Hippocampal formation (tissue), 2 donors: ENCODE measurements around the gene SLC16A5.
A peak's percentile ranks its signal among the peaks of the same experiment; 100 is the strongest.
"Not testable (repeated sequence)": the region's sequence is repeated elsewhere in the genome, so short reads cannot be mapped to it uniquely, and the experiment has no call there.

Experiments
- DNase-seq, 2 donors: peaks; one replicate each; lab custom pipeline; 2025; lab: John Stamatoyannopoulos, UW

Gene SLC16A5

GRCh38 chr17:75087558-75088453 lies at the start of gene SLC16A5:
Gene SLC16A5 (plus strand): TSS chr17:75087954. CDS start chr17:75093637, 5,683 bp downstream.
- DNase-seq, result no peak

GRCh38 chr17:75039238-75039637 lies 48.5 kb upstream of the SLC16A5 start:
- no peak for DNase-seq

DNA sequence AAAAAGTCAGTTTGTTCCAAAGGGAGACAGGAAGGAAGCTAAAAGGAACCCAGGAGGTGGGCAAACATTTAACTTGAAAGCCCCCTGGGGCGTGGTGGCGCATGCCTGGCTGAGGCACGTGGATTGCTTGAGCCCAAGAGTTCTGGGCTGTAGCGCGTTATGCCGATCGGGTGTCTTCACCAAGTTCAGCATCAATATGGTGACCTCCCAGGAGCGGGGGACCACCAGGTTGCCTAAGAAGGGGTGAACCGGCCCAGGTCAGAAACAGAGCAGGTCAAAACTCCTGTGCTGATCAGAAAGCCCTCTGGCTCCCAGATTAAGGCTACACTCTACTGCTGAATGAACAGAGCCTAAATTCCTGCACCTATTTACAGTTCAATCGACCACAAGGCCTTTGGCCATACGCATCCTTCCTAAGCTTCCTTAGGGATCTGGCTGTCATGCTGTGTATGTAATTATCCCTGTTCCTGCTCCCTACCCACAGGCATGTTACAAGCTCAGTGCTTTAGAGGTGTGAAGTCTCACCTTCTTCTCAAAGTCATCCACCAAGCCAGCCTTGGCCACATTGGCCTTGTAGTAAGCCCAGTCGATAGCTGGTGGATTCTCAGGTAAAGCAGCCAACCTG lies 46.0 kb upstream of the SLC16A5 start:
- no peak for DNase-seq

DNA sequence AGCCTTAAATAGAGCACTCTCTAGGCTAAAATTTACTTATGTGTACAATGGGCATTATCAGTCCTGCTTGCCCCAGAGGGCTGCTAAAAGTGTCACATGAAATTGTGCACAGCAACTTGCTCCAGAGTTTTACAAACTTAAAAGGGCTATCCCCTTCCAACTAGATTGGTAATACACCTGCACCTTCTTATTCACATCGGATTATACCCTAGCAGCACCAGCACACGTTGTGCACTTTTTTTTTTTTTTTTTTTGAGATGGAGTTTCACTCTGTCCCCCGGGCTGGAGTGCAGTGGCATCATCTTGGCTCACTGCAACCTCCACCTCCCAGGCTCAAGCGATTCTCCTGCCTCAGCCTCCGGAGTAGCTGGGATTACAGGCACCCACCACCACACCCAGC lies 44.0 kb upstream of the SLC16A5 start:
- not testable (repeated sequence) for DNase-seq

- DNase-seq, result no peak
Measured at GRCh38 chr17:75044716-75045115, 43.0 kb upstream of the SLC16A5 start.

DNA sequence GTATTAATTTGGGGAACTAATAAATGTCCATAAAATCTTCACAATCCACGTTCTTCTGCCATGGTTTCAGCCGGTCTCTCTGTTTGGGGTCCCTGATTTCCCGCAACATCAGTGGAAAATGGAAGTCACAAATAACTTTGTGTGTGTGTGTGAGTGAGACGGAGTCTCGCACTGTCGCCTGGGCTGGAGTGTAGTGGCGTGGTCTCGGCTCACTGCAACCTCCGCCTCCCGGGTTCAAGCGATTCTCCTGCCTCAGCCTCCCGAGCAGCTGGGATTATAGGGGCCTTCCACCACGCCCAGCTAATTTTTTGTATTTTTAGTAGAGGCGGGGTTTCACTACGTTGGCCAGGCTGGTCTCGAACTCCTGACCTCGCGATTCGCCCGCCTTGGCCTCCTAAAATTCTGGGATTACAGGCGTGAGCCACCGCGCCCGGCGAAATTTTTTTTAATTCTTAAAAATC lies 41.8 kb upstream of the SLC16A5 start:
- not testable (repeated sequence) for DNase-seq

GRCh38 chr17:75046407-75047289 lies 41.1 kb upstream of the SLC16A5 start, which contains the start of the genes ATP5PD and KCTD2:
Gene ATP5PD (minus strand): TSS chr17:75046969. CDS start chr17:75042650, 4,319 bp downstream.
Gene KCTD2 (plus strand): TSS chr17:75047225. CDS start chr17:75047251, 26 bp downstream.
- DNase-seq, result peak; percentile 97

DNA sequence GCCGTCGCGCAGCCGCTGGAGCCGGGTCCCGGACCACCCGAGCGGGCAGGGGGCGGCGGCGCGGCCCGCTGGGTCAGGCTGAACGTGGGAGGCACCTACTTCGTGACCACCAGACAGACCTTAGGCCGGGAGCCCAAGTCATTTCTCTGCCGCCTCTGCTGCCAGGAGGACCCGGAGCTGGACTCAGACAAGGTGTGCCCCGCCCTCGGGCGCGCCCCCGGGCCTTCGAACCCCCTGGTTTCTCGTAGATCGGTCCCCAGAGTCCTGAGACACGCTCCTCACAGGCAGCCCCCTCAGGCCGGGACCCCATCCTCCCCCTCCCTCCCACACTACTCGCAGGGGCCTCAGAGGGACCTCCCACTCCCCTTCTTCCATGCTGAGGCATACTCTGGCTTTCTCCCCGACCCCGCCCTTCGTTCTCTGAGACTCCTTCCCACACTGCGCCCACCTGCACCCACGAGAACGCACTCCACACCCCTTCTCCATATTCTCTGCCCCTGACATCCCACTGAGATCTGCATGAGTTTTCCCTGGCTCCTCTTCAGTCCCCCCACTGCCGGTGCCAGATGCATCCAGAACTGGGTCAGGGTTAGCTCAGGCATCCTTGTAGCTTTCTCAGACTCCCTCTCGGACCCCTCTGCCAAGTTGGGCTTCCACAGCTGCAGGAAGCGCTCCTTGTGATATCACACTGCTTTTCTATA lies 40.2 kb upstream of the SLC16A5 start:
- DNase-seq, result no peak

GRCh38 chr17:75048249-75048878 lies 39.4 kb upstream of the SLC16A5 start:
- DNase-seq, result no peak

GRCh38 chr17:75049057-75049456 lies 38.7 kb upstream of the SLC16A5 start:
- DNase-seq, result no peak

GRCh38 chr17:75049706-75050105 lies 38.0 kb upstream of the SLC16A5 start:
- DNase-seq, result no peak

DNA sequence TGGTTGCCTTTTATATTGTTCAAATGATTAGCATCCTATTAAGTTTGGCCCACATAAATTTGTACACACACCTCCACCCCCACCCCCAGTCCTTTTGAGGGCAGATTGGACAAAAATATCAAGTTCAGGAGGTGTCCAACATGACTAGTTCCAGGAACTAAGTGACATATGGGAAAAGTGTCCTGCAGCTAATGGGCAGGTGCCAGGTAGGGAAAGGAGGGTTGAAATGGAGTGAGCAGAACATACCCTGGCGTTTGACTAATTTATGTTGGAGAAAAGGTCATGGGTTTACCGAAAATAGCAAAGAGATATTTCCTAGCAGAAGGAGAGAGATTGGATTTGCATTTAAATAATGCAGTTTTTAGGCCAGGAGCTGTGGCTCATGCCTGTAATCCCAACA lies 35.8 kb upstream of the SLC16A5 start:
- no peak for DNase-seq

DNA sequence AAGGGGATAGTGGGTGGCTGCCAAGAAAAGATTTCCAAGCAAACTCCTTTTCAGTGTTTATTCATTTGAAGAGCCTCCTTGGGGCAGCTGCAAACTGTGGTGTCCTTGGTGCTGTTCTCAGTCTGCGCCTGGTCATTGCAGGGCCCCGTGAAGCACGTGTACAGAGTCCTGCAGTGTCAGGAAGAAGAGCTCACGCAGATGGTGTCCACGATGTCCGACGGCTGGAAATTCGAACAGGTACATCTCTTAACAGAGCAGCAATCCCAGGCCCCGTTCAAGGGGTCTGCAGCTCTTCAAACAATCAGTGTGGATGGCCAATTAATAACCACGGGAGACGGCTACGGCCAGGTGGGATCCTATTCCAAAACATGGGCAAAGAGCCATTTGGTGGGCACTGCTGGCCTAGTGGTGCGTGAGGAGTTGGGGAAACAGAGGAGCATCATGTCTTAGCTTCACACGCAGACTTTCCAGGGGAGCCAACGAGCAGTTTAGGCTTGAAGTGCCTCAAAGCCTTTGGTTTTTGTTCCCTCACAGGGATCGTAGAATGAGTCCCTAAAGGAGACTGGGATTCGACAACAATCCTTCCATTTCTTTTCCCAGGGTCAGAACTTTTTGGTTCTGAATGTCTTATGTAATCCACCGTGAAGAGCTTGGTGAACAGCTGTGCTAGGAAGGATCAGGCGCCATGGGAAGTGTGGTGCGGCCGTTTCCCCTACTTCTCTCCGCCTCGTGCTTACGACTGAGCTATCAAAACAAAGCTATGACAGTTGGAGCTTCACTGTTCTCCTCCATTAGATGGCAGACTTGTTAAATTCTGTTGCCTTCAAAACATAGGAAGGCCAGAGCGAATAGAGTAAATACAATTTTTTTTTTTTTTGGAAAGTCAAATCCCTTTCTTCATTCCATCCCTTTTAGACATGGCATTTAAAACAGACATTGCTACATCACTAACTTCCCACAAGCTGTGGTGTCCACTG lies 28.1 kb upstream of the SLC16A5 start:
- DNase-seq, result peak; percentile 40 to 89

GRCh38 chr17:75060434-75061054 lies 27.2 kb upstream of the SLC16A5 start:
- no peak for DNase-seq

GRCh38 chr17:75061055-75061438 lies 26.7 kb upstream of the SLC16A5 start:
- DNase-seq, result no peak

DNA sequence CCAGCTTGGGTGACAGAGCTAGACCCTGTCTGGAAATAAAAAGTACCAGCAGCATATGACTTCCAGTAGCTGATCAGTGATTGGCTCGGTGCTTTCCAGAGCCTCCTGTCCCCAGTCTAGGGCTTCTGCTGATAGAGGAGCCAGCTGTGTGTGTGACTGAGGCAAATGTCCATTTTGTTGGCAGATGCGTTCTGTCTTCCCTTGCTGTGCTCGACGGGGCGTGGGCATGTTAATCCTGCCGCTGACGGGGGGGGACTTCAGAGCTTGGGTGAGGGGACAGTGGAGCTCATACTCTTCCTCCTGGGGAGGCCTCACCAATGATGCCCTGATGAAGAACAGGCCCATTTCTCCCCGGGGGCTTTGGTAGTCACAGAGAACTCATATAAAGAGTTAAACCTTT lies 26.1 kb upstream of the SLC16A5 start:
- no peak for DNase-seq

GRCh38 chr17:75063201-75063600 lies 24.6 kb upstream of the SLC16A5 start:
- no peak for DNase-seq

- DNase-seq, result no peak
Measured at GRCh38 chr17:75063626-75064025, 24.1 kb upstream of the SLC16A5 start.

DNA sequence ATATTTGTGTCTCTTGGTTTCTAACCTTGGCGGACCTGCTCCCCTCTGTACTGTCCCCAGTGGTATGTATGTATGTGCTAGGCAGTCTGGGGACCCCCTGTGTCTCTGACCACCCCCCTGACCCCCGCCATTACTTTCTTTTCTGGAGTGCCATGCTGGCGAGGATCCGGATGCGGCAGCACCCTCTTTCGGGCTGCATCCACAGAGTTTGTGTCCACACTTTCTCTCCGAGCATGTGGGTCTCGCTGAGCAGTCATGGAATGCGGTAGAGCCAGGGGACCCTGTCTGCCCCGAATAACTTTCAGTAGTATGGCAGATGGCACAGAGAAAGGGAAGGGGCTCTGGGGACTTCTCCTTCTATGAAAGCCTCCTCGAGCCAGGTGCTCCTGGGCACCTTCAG lies 23.7 kb upstream of the SLC16A5 start:
- no peak for DNase-seq
